Duodenal mucosa (tissue), 2 donors: Measurements from ENCODE around the gene ALDH3A1.

Source experiments
- H3K27ac ChIP-seq: one replicate; pipeline ENCODE4 v1.7.0; 2013; ENCODE audit warnings: low read depth, low read length
- H3K27me3 ChIP-seq, 2 donors: one replicate each; pipeline ENCODE4 v1.7.0; 2013; ENCODE audit warnings: low read length in 2 of 2, control low read depth in 1 of 2; ENCODE audit not compliant: insufficient read depth in 2 of 2, control insufficient read depth in 1 of 2
- H3K36me3 ChIP-seq, 2 donors: one replicate each; pipeline ENCODE4 v1.7.0; 2013; ENCODE audit warnings: low read length in 2 of 2, control low read depth in 1 of 2; ENCODE audit not compliant: insufficient read depth in 2 of 2, control insufficient read depth in 1 of 2
- H3K4me1 ChIP-seq, 2 donors: one replicate each; pipeline ENCODE4 v1.7.0; 2013; ENCODE audit warnings: low read length in 2 of 2, control low read depth in 1 of 2; ENCODE audit not compliant: insufficient read depth in 2 of 2, control insufficient read depth in 1 of 2
- H3K4me3 ChIP-seq, 2 donors: one replicate each; pipeline ENCODE4 v1.7.0; 2013; ENCODE audit warnings: low read length in 2 of 2, low read depth in 1 of 2
- H3K9ac ChIP-seq, 2 donors: one replicate each; pipeline ENCODE4 v1.7.0; 2013; ENCODE audit warnings: low read length in 2 of 2, low read depth in 1 of 2
- H3K9me3 ChIP-seq, 2 donors: one replicate each; pipeline ENCODE4 v1.7.0; 2013; ENCODE audit warnings: low read length in 2 of 2, control low read depth in 1 of 2; ENCODE audit not compliant: control insufficient read depth in 1 of 2

Gene ALDH3A1

DNA sequence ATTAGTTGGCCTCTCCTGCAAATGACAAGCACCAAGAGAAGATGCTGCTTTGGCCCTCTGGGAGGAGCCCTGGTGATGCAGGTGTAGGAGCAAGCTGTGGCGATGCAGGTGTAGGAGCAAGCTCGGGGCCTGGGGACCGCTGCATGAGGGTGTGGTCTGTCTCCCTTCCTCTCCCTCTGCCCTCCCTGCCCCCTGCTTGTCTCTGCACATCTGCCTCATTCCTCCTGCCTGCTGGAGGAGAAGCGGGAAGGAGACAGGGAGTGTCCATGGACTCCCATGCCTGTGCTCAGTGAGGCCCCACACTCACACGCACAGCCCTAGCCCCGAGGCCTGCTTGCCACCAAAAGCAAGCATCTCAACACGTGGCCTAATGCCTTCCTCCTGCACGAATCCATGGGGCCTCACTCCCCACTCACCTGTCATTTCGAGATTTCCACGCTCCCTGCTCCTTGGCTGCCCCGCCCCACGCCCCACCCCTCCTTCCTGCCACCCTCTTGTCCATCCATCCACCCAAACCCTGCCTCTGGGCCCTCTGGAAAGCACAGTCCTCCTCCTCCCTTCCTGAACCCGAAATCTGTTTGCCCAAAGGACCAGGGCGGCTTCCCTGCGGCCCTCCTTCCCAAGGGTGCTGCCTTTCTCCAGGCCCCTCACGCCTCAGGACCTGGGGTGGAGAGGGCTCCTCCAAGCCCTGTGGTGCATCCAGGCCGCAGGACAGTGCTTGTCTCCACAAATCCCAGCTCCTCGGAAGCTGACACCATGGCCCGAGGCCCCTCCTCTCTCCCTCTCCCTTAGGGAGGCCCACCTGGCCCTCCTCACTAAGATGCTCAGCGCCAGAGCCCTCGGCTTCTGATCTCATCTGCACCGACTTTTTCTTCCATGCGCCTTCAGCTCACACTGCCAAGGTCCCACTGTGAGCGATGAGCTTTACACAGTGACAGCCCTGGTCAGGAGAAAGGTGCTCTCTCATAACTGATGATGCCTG is 11.8 kb upstream of the ALDH3A1 start:
- no peak overlapping the region for H3K4me3 ChIP-seq
- no peak overlapping the region for H3K27ac ChIP-seq
- no peaks in the 10 kb centered on the region for H3K9me3 ChIP-seq
- H3K27me3 ChIP-seq = no peaks in the 10 kb centered on the region
- H3K36me3 ChIP-seq = no peaks in the 10 kb centered on the region
- H3K9ac ChIP-seq = no peak overlapping the region
- no peaks in the 10 kb centered on the region for H3K4me1 ChIP-seq

DNA sequence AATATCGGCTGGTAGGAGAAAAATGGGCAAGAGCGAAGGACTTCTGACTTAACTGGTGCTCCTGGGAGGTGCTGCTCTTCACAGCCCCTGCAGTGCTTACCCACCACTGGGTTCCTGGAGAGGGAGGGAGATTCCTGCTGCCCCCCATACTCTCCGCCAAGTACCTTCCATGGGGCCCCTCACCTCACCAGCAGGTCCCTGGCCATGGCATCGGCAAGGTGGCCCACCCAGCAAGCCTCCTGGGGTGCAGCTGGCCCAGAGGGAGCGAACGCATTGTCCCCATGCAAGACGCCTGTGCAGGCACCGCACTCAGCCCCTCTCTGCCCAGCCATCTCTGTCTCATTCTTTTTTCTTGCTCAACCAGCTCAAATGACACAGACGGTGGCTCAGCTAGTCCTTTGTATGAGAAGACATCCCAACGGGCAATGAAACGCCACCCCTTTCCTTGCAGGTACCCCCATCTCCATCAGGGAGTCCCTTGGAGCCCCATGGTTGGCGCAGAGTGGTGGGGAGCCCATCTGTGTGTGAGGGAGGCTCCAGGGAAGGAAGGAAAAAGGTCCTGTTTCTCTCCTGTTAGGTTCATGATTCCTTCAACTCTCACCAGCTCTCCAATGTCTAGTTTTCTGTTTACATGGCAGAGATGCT is 9.6 kb upstream of the ALDH3A1 start:
- Histone ChIP-seq H3K27ac (no peak overlapping the region), H3K9ac (no peak overlapping the region), H3K4me1 (peaks cover 12 to 13% of the 10 kb centered on the region in 2 donors), H3K27me3 (no peaks in the 10 kb centered on the region), H3K36me3 (no peaks in the 10 kb centered on the region), H3K4me3 (no peak overlapping the region), H3K9me3 (no peaks in the 10 kb centered on the region)

DNA sequence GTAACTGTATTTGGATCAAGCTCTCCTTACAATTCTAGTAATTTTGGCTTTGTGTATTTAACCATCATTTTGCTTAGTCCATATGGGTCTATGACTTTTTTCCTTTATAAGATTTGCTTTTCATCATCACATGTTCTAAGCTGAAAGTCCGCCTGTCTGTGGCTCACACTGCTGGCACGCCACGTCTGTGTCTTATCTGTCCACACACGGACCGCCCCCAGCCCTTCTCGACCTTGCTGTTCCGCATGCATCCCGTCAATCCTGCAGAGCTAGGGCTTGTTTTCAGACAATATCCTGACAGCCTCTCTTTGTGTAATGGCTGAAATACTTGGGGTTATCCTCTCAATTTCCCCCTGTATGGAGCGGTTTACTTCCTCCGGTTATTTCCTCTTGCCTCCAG is 8.4 kb upstream of the ALDH3A1 start:
- Histone ChIP-seq H3K9ac (no peak overlapping the region), H3K27me3 (no peaks in the 10 kb centered on the region), H3K4me1 (peaks cover 15 to 16% of the 10 kb centered on the region in 2 donors), H3K36me3 (no peaks in the 10 kb centered on the region), H3K4me3 (no peak overlapping the region), H3K9me3 (no peaks in the 10 kb centered on the region), H3K27ac (no peak overlapping the region)

DNA sequence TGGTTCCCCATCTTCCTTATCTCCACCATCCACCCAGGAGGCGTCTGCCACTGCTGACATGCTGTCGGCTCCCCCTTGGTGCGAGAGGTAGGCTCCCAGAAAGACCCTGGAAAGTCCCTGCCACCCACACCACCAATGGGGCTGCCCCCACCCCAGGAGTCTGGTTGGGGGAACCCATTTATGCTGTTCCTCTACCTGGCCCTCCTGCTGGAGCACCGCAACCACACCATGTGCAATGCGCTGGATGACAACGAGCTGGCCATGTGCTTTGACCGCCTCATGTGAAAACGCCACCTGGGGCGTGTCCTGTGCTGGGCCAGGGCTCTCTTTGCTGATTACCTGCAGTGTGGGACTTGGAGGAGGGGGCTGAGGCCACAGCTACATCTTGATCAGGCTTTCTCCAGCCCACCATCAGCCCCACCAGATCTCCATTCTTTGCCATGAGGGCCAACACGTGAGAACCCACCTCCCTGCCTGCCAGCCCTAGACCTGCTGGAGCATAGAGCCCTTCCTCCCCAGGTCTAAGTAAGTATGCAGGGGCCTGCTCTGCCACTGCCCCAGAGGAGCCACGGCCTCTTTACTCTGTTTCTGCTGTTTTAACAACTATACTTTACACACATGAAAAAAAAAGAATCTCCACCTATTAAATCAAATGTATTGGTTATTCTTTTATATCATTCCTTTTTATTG is 7.9 kb upstream of the ALDH3A1 start:
- Histone ChIP-seq H3K4me3 (no peak overlapping the region), H3K9me3 (no peaks in the 10 kb centered on the region), H3K27ac (no peak overlapping the region), H3K27me3 (no peaks in the 10 kb centered on the region), H3K9ac (no peak overlapping the region), H3K36me3 (no peaks in the 10 kb centered on the region), H3K4me1 (peaks cover 15 to 16% of the 10 kb centered on the region in 2 donors)

DNA sequence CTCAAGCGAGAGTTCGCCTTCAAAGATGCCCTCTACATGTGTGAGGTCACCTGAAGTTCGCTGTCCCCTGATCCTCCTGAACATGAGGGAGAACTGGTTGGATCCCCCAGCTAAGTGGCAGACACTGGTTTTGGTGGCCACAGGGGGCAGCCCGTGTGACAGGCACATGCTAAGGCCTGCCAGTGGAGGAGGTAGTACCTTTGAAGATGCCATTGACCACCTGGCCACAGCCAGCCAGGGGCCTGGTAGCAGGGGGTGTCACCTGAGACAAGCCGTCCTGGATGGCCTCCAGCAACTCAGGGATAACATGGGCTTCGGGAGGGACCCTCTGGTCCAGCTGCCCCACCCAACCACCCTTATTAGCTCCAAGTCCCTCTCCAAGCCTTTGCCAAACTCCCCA is 7.3 kb upstream of the ALDH3A1 start:
- Histone ChIP-seq H3K27me3 (no peaks in the 10 kb centered on the region), H3K9me3 (no peaks in the 10 kb centered on the region), H3K27ac (no peak overlapping the region)

DNA sequence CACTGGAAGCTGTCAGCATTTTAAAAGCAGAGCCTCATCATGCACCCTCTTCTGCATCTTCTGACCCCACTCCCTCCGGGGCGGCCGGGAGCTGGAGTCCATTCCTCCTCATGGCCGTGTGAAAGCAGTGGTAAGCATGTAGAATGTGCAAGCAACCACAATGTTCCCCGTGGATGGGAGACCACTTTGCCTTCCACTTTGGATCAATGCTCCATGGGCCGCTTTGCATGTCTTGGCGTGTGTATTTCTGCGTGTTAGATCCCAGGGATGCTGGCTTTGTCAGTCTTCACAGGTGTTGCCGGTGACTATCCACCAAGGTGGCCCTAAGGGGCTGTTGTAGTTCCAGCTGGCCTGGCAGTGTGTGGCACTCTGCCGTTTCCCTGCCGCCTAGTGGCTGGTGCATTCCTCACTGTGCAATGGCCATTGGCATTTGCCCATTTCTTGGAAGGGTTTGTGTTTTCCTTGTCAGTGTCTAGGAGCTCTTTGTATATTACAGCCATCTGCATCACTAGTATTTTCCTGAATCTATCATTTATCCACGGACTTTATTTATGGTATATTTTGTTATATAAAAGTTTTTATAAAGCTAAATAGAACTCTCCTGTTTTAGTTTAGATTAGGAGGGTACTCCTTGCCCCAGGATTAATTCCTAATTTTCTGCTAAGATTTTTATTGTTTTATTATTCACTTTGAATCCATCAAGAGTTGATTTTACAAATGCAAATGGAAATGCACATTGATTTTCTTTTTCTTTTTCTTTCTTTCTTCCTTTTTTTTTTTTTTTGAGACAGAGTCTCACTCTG is 5.8 kb upstream of the ALDH3A1 start:
- Histone ChIP-seq H3K9me3 (no peaks in the 10 kb centered on the region), H3K9ac (no peak overlapping the region), H3K4me1 (peaks cover 17 to 19% of the 10 kb centered on the region in 2 donors), H3K36me3 (no peaks in the 10 kb centered on the region), H3K4me3 (no peak overlapping the region), H3K27me3 (no peaks in the 10 kb centered on the region), H3K27ac (no peak overlapping the region)

More for the DNA sequence above, 7.3 kb upstream of the ALDH3A1 start:
- Histone ChIP-seq H3K36me3 (no peaks in the 10 kb centered on the region), H3K4me3 (no peak overlapping the region), H3K4me1 (peaks cover 15 to 16% of the 10 kb centered on the region in 2 donors), H3K9ac (no peak overlapping the region)

DNA sequence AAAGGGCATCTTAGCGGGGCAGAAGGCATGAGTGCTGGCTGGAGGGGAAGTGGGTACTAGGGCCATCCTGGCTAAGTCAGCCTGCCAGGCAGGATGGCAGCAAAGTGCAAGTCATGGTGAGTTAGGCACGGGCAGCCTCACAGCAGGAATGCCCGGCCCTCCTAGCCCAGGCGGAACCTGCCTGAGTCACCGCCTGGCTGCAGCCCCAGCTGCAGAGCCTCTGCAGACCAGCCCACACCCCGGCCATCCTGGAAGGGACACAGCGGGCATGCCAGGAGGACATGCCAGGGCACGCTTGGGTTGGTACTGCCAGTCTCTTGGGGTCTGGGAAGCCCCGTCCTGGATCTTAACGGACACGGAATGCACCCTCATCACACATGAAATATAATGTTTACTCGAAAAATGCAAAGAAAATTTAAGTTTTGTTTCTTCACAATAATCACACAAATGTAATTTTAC is 5.0 kb upstream of the ALDH3A1 start:
- Histone ChIP-seq H3K4me3 (no peak overlapping the region), H3K9ac (no peak overlapping the region), H3K27me3 (no peaks in the 10 kb centered on the region), H3K27ac (no peak overlapping the region), H3K9me3 (no peaks in the 10 kb centered on the region), H3K36me3 (no peaks in the 10 kb centered on the region), H3K4me1 (peaks cover 25 to 26% of the 10 kb centered on the region in 2 donors)

DNA sequence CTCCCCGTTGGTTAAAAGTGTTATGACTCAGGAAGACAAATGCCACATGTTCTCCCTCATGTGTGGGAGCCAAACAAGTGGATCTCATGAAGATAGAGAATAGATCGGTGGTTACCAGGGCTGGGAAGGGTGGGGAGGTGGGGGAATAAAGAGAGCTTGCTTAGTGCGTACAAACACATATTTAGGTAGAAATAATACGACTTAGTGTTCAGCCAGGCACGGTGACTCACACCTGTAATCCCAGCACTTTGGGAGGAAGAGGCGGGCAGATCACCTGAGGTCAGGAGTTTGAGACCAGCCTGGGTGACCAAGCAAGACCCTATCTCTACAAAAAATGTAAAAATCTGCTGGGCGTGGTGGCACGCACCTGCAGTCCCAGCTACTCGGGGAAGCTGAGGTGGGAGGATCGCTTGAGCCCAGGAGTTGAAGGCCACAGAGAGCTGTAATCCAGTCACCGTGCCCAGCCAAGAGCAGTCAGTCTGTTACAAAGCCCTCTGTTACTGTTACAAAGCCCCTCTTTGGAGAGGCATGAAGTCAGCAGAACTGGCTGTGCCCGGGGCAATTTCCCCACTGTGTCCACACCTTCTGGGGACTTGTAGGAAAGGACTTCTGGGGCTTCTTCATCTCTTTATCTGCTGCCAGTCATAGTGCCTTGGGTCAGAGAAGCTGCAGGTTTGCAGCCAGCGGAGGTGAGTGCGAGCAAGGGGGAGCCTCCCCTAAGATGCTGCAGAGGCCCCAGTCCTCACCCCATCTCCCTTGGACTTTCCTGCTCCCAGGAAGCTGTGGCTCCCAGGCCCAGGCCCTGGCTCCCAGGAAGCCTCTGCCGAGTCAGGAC is 4.3 kb upstream of the ALDH3A1 start:
- Histone ChIP-seq H3K27me3 (no peaks in the 10 kb centered on the region), H3K4me1 (peaks cover 31 to 33% of the 10 kb centered on the region in 2 donors), H3K9me3 (no peaks in the 10 kb centered on the region), H3K27ac (no peak overlapping the region), H3K4me3 (no peak overlapping the region), H3K36me3 (no peaks in the 10 kb centered on the region), H3K9ac (no peak overlapping the region)

DNA sequence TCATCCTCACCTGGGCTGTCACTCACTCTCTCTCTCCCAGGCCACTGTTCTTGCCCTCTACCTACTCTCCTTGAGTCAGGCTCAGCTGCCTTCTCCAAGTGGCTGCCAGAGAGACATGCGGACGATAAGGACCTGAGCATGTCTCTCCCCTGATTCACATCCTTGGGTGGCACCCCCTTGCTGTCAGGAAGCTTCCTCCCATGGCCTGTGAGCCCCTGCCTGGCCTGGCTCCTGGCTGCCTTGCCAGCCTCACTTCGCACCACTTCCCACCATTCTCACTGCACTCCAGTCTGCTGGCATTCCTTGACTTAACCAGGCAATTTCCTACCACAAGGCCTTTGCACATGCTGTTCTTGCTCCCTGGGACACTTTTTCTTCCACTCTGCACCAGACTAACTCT is 2.7 kb upstream of the ALDH3A1 start:
- Histone ChIP-seq H3K27me3 (no peaks in the 10 kb centered on the region), H3K36me3 (no peaks in the 10 kb centered on the region), H3K9ac (no peak overlapping the region), H3K4me3 (no peak overlapping the region), H3K4me1 (peaks cover 44 to 49% of the 10 kb centered on the region in 2 donors), H3K9me3 (no peaks in the 10 kb centered on the region), H3K27ac (no peak overlapping the region)
